Stimulated activated CD4-positive, alpha-beta T cell treated with anti-CD3 and anti-CD28 coated beads, Interleukin-15, amount 100 ng/mL, for 1 hour (primary cell): ENCODE measurements around the gene TACR1.
"Not testable (repeated sequence)": the region's sequence is repeated elsewhere in the genome, so short reads cannot be mapped to it uniquely, and the experiment has no call there.

ENCODE experiments used
- DNase-seq, 2 donors: peaks; one replicate each; pipeline ENCODE4 v3.0.0-alpha.2; 2020; ENCODE audit warnings: low read depth in 1 of 2, low spot score in 1 of 2

The TACR1 gene

GRCh38 chr2:75199428-75200011, at the start of gene TACR1:
TACR1 (minus strand) TSS chr2:75199520; CDS start chr2:75198934, 586 bp downstream.
- DNase-seq = no peak

GRCh38 chr2:75248581-75248980, 49.3 kb upstream of the TACR1 start:
- not testable (repeated sequence) for DNase-seq

GRCh38 chr2:75246441-75247167, 47.3 kb upstream of the TACR1 start:
- DNase-seq = no peak

- no peak for DNase-seq
Observed at GRCh38 chr2:75243219-75243618, 43.9 kb upstream of the TACR1 start.

GRCh38 chr2:75241696-75242095, 42.4 kb upstream of the TACR1 start:
- DNase-seq = no peak

- no peak for DNase-seq
Observed at GRCh38 chr2:75238670-75239330, 39.5 kb upstream of the TACR1 start.

- DNase-seq = no peak
Observed at GRCh38 chr2:75237296-75237695, 38.0 kb upstream of the TACR1 start.

- DNase-seq = no peak
Observed at GRCh38 chr2:75233965-75234364, 34.6 kb upstream of the TACR1 start.

GRCh38 chr2:75226617-75227016, 27.3 kb upstream of the TACR1 start:
- no peak for DNase-seq

GRCh38 chr2:75226099-75226498, 26.8 kb upstream of the TACR1 start:
- DNase-seq = no peak

- no peak for DNase-seq
Observed at GRCh38 chr2:75224636-75225094, 25.3 kb upstream of the TACR1 start.

GRCh38 chr2:75222527-75222926, 23.2 kb upstream of the TACR1 start:
- DNase-seq = no peak

GRCh38 chr2:75221862-75222261, 22.5 kb upstream of the TACR1 start:
- DNase-seq = no peak

- not testable (repeated sequence) for DNase-seq
Observed at GRCh38 chr2:75219213-75219612, 19.9 kb upstream of the TACR1 start.

GRCh38 chr2:75211266-75211770, 12.0 kb upstream of the TACR1 start:
- no peak for DNase-seq

- no peak for DNase-seq
Observed at GRCh38 chr2:75210409-75210808, 11.1 kb upstream of the TACR1 start.

GRCh38 chr2:75208738-75209137, 9.4 kb upstream of the TACR1 start:
- no peak for DNase-seq

- DNase-seq = no peak
Observed at GRCh38 chr2:75204833-75205232, 5.5 kb upstream of the TACR1 start.

GRCh38 chr2:75202359-75202758, 3.0 kb upstream of the TACR1 start:
- DNase-seq = no peak

- no peak for DNase-seq
Observed at GRCh38 chr2:75200140-75201096, 1.1 kb upstream of the TACR1 start.
